Measurements from ENCODE around the gene CD84.

DNA sequence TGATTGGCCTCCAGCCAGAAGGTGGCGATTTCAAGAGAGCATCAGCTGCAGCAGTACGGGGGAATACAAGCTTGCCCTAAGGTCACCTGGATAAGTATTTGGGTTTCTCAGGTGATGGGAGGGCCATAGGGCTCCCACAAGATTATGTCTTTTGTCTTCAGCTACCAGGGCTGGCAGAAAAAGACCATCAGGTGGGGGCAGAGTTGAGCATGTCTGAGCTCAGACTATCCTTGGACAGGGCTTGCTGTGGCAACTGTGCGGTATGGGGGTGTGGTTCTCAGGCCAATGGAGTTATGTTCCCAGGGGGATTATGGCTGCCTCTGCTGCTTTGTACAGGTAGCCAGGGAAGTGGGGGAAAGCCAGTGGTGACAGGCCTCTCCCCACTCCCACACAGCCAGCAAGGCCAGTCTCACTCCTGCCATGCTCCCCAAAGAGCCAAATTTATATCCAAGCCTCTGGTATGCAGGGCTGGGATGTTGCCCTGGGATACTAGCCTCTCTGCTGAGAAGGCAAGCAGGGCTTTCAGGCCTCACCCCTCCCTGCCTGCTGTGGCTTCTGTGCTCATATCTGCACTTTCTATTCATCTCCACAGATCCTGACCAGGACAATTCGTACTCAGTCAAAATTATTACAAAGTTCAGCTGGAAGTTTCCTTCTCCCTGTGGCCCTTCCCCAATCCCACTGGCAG, 26.6 kb upstream of the CD84 start:
- TF ChIP-seq, protein P1, sequence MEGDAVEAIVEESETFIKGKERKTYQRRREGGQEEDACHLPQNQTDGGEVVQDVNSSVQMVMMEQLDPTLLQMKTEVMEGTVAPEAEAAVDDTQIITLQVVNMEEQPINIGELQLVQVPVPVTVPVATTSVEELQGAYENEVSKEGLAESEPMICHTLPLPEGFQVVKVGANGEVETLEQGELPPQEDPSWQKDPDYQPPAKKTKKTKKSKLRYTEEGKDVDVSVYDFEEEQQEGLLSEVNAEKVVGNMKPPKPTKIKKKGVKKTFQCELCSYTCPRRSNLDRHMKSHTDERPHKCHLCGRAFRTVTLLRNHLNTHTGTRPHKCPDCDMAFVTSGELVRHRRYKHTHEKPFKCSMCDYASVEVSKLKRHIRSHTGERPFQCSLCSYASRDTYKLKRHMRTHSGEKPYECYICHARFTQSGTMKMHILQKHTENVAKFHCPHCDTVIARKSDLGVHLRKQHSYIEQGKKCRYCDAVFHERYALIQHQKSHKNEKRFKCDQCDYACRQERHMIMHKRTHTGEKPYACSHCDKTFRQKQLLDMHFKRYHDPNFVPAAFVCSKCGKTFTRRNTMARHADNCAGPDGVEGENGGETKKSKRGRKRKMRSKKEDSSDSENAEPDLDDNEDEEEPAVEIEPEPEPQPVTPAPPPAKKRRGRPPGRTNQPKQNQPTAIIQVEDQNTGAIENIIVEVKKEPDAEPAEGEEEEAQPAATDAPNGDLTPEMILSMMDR (conservative IDR thresholded peaks at IDR 0.05; ENCODE audit: low read depth, low read length): no peak
- no peak for TF ChIP-seq EZH2 (IDR thresholded peaks at IDR 0.05; ENCODE audit: borderline replicate concordance, low read depth, low read length, poor library complexity, severe bottlenecking)
